ENCODE results near the gene TMEM167A.

Gene TMEM167A

DNA sequence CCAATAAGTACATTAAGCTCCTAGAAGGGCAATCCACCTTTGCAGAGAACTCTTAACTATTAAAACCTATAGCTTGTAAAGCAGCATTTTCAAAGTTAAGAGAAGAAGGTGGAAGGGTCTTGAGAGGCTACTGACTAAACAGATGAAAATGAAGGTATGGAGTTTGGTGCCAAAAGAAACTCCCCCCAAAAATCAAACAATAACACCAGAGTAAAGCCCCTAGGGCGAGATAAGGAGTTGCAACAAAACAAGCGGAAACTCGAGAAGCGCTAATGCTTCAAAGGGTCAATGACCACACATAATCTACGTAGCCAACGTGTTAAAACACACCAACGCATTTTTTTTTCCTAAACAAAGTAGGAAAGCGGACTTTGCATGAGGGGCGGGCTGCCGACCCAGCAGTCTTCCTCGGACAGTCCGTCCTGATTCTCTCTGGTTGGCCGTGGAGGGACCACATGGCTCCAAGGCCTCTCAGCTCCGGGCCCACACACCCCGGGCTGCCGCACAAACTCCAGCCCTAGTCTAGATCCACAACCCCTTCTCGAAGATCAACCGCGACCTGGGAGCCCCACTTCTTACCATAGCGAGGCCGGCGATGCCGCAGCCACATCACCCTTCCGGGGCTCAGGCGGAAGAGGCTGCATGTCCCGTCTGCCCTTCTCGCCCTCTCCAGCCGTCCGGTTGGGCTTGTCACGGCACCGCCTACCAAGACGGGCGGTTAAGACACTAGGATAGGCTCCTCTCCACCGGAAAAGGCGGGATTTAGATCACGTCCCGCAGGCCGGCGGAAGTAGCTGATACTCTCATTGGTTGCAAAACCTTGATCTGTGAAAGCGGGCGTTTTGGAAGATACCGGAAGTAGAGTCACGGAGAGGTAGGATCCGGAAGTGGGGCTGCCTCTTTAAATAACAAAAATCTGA, at the start of gene TMEM167A, which contains the start of gene XRCC4:
TMEM167A (minus strand) TSS at position 653 of the 920 bp plus-strand sequence; CDS start at position 582, 71 bp downstream.
XRCC4 (plus strand) TSS at position 806 of the 920 bp plus-strand sequence. CDS start 27,373 bp downstream, outside the sequence.
- DNase-seq (ENCODE audit: low read depth, low spot score) = peak; percentile 94
- no peaks in the 10 kb centered on the region for H3K27me3 ChIP-seq (ENCODE audit: insufficient read depth, insufficient read length)
- no peaks in the 10 kb centered on the region for H3K9me3 ChIP-seq (ENCODE audit: insufficient read depth, low read length)
- peak within 1 kb of the TSS; percentile 82 for H3K9ac ChIP-seq (ENCODE audit: insufficient read length, low read depth)
- TF ChIP-seq YY1 (IDR thresholded peaks at IDR 0.05; ENCODE audit: insufficient read depth, insufficient read length) = no peak
- TF ChIP-seq ZNF274 (IDR thresholded peaks at IDR 0.05; ENCODE audit: low read depth, low read length) = no peak
- no peak for TF ChIP-seq SUZ12 (IDR thresholded peaks at IDR 0.05; ENCODE audit: extremely low read depth, insufficient read depth, insufficient read length)
- no peaks in the 10 kb centered on the region for H3K4me1 ChIP-seq (ENCODE audit: insufficient read depth, insufficient read length)
- H3K36me3 ChIP-seq (ENCODE audit: insufficient read depth, insufficient read length, low read length) = peaks cover 24% of the 10 kb centered on the region
- H3K4me3 ChIP-seq (ENCODE audit: insufficient read length, low read depth) = peak within 1 kb of the TSS; percentile 94

GRCh38 chr5:83126501-83126900, 49.3 kb upstream of the TMEM167A start:
- no peak for TF ChIP-seq ZNF274 (IDR thresholded peaks at IDR 0.05; ENCODE audit: low read depth, low read length)
- Histone ChIP-seq H3K4me3 (ENCODE audit: insufficient read length, low read depth) (no peak overlapping the region), H3K9ac (ENCODE audit: insufficient read length, low read depth) (no peak overlapping the region), H3K36me3 (ENCODE audit: insufficient read depth, insufficient read length, low read length) (no peaks in the 10 kb centered on the region), H3K9me3 (ENCODE audit: insufficient read depth, low read length) (no peaks in the 10 kb centered on the region), H3K4me1 (ENCODE audit: insufficient read depth, insufficient read length) (no peaks in the 10 kb centered on the region), H3K27me3 (ENCODE audit: insufficient read depth, insufficient read length) (no peaks in the 10 kb centered on the region)
- DNase-seq (ENCODE audit: low read depth, low spot score) = no peak

GRCh38 chr5:83125560-83125959, 48.4 kb upstream of the TMEM167A start:
- TF ChIP-seq ZNF274 (IDR thresholded peaks at IDR 0.05; ENCODE audit: low read depth, low read length) = no peak
- TF ChIP-seq SUZ12 (IDR thresholded peaks at IDR 0.05; ENCODE audit: extremely low read depth, insufficient read depth, insufficient read length) = no peak
- no peak for TF ChIP-seq YY1 (IDR thresholded peaks at IDR 0.05; ENCODE audit: insufficient read depth, insufficient read length)
- Histone ChIP-seq H3K36me3 (ENCODE audit: insufficient read depth, insufficient read length, low read length) (no peaks in the 10 kb centered on the region), H3K4me1 (ENCODE audit: insufficient read depth, insufficient read length) (no peaks in the 10 kb centered on the region), H3K27me3 (ENCODE audit: insufficient read depth, insufficient read length) (no peaks in the 10 kb centered on the region), H3K9ac (ENCODE audit: insufficient read length, low read depth) (no peak overlapping the region), H3K4me3 (ENCODE audit: insufficient read length, low read depth) (no peak overlapping the region), H3K9me3 (ENCODE audit: insufficient read depth, low read length) (no peaks in the 10 kb centered on the region)
- no peak for DNase-seq (ENCODE audit: low read depth, low spot score)

DNA sequence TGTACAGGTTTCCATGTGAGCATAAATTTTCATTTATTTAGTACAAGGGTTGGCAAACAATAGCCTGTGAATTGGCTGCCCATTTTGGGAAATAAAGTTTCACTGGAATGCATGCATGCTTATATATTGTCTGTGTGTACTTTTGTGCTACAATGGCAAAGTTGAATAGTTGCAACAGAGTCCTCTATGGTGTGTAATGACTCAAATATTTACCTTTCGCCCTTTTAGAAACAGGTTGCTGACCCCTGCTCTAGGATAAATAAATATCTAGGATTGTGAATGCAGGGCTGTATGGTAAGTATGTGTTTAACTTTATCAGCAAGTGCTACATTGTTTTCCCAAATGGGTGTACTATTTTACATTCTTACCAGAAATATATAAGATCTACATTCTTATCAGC, 47.4 kb upstream of the TMEM167A start:
- Histone ChIP-seq H3K9ac (ENCODE audit: insufficient read length, low read depth) (no peak overlapping the region), H3K9me3 (ENCODE audit: insufficient read depth, low read length) (no peaks in the 10 kb centered on the region), H3K4me1 (ENCODE audit: insufficient read depth, insufficient read length) (no peaks in the 10 kb centered on the region), H3K4me3 (ENCODE audit: insufficient read length, low read depth) (no peak overlapping the region), H3K36me3 (ENCODE audit: insufficient read depth, insufficient read length, low read length) (no peaks in the 10 kb centered on the region), H3K27me3 (ENCODE audit: insufficient read depth, insufficient read length) (no peaks in the 10 kb centered on the region)
- no peak for DNase-seq (ENCODE audit: low read depth, low spot score)
- no peak for TF ChIP-seq YY1 (IDR thresholded peaks at IDR 0.05; ENCODE audit: insufficient read depth, insufficient read length)
- TF ChIP-seq ZNF274 (IDR thresholded peaks at IDR 0.05; ENCODE audit: low read depth, low read length) = no peak
- no peak for TF ChIP-seq SUZ12 (IDR thresholded peaks at IDR 0.05; ENCODE audit: extremely low read depth, insufficient read depth, insufficient read length)

- H3K27me3 ChIP-seq (ENCODE audit: insufficient read depth, insufficient read length) = no peaks in the 10 kb centered on the region
- H3K36me3 ChIP-seq (ENCODE audit: insufficient read depth, insufficient read length, low read length) = no peaks in the 10 kb centered on the region
- H3K9me3 ChIP-seq (ENCODE audit: insufficient read depth, low read length) = peaks cover 8% of the 10 kb centered on the region; the same call in 1 of the 2 replicates
- H3K4me1 ChIP-seq (ENCODE audit: insufficient read depth, insufficient read length) = no peaks in the 10 kb centered on the region
- TF ChIP-seq SUZ12 (IDR thresholded peaks at IDR 0.05; ENCODE audit: extremely low read depth, insufficient read depth, insufficient read length) = no peak
- no peak for TF ChIP-seq YY1 (IDR thresholded peaks at IDR 0.05; ENCODE audit: insufficient read depth, insufficient read length)
- DNase-seq (ENCODE audit: low read depth, low spot score) = no peak
- no peak overlapping the region for H3K4me3 ChIP-seq (ENCODE audit: insufficient read length, low read depth)
- no peak overlapping the region for H3K9ac ChIP-seq (ENCODE audit: insufficient read length, low read depth)
These were observed 41.8 kb upstream of the TMEM167A start for GRCh38 chr5:83118976-83119375.

- TF ChIP-seq YY1 (IDR thresholded peaks at IDR 0.05; ENCODE audit: insufficient read depth, insufficient read length) = no peak
- no peak for TF ChIP-seq SUZ12 (IDR thresholded peaks at IDR 0.05; ENCODE audit: extremely low read depth, insufficient read depth, insufficient read length)
- no peak for TF ChIP-seq ZNF274 (IDR thresholded peaks at IDR 0.05; ENCODE audit: low read depth, low read length)
- H3K4me3 ChIP-seq (ENCODE audit: insufficient read length, low read depth) = no peak overlapping the region
- H3K9me3 ChIP-seq (ENCODE audit: insufficient read depth, low read length) = peaks cover 8% of the 10 kb centered on the region; the same call in 1 of the 2 replicates
- H3K36me3 ChIP-seq (ENCODE audit: insufficient read depth, insufficient read length, low read length) = no peaks in the 10 kb centered on the region
- no peaks in the 10 kb centered on the region for H3K27me3 ChIP-seq (ENCODE audit: insufficient read depth, insufficient read length)
- H3K9ac ChIP-seq (ENCODE audit: insufficient read length, low read depth) = no peak overlapping the region
- no peak for DNase-seq (ENCODE audit: low read depth, low spot score)
- no peaks in the 10 kb centered on the region for H3K4me1 ChIP-seq (ENCODE audit: insufficient read depth, insufficient read length)
These were observed 41.3 kb upstream of the TMEM167A start for GRCh38 chr5:83118471-83118870.

DNA sequence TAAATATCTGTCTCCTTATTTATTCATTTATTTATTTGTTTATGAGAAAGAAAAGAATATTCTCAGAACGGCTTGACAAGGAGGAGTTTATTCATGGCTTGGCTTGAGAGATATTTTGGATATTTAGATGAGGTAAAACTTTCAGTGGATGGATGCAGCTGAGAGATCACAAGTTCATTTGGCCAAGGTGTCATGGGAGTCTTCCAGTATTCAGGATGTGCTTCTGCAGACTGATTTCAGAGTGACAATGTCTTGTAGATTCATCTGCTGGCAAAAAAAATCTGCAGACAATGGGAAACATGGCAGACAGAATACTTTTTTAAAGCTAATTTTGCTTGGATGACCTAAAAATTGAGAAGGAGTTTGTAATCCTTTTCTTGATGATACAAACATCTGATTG, 38.6 kb upstream of the TMEM167A start:
- H3K9me3 ChIP-seq (ENCODE audit: insufficient read depth, low read length) = peaks cover 19% of the 10 kb centered on the region; the same call in 1 of the 2 replicates
- no peak for DNase-seq (ENCODE audit: low read depth, low spot score)
- no peaks in the 10 kb centered on the region for H3K27me3 ChIP-seq (ENCODE audit: insufficient read depth, insufficient read length)
- no peaks in the 10 kb centered on the region for H3K36me3 ChIP-seq (ENCODE audit: insufficient read depth, insufficient read length, low read length)
- H3K4me1 ChIP-seq (ENCODE audit: insufficient read depth, insufficient read length) = no peaks in the 10 kb centered on the region
- no peak overlapping the region for H3K4me3 ChIP-seq (ENCODE audit: insufficient read length, low read depth)
- H3K9ac ChIP-seq (ENCODE audit: insufficient read length, low read depth) = no peak overlapping the region
- TF ChIP-seq YY1 (IDR thresholded peaks at IDR 0.05; ENCODE audit: insufficient read depth, insufficient read length) (no peak), ZNF274 (IDR thresholded peaks at IDR 0.05; ENCODE audit: low read depth, low read length) (no peak), SUZ12 (IDR thresholded peaks at IDR 0.05; ENCODE audit: extremely low read depth, insufficient read depth, insufficient read length) (no peak)
